HEK293 (cell line): ENCODE data around the gene SEPTIN12.

Experiments used
- CTCF ChIA-PET: fragments of 350-600 bp; formaldehyde crosslinking; extraction: SDS; loops from one replicate; lab custom pipeline; 2021; ENCODE audit warnings: antibody characterized with exemption; lab: Yijun Ruan, JAX
- POLR2A ChIA-PET: fragments of 300-600 bp; formaldehyde crosslinking; extraction: SDS; loops from one replicate; lab custom pipeline; 2020; ENCODE audit warnings: antibody characterized with exemption, inconsistent platforms; lab: Yijun Ruan, JAX
- H3K27ac ChIP-seq: fragments of 200-500 bp; sonication (Bioruptor generic); 2 replicates; pipeline ENCODE4 v1.5.1; 2014; ENCODE audit warnings: low read depth, low read length, control low read depth, inconsistent platforms; ENCODE audit errors: extremely low read depth
- H3K36me3 ChIP-seq, 2 experiments: fragments of 200-500 bp in 1 of 2; sonication (Bioruptor generic) in 1 of 2; 1 replicate in 1 of 2; 2 replicates in 1 of 2; pipeline ENCODE4 v1.5.1; 2014 to 2017; ENCODE audit warnings: inconsistent platforms in 2 of 2, low read length in 2 of 2; ENCODE audit not compliant: control insufficient read depth in 2 of 2, insufficient read depth in 1 of 2
- H3K4me1 ChIP-seq: fragments of 200-500 bp; sonication (Bioruptor generic); 2 replicates; pipeline ENCODE4 v1.5.1; 2014; ENCODE audit warnings: mild to moderate bottlenecking, low read length, inconsistent platforms; ENCODE audit not compliant: control insufficient read depth, insufficient read depth
- H3K4me3 ChIP-seq: 2 replicates; pipeline ENCODE4 v1.5.1; 2011; ENCODE audit warnings: low read depth, mild to moderate bottlenecking, control low read depth, low read length, moderate library complexity
- H3K9me3 ChIP-seq: fragments of 200-500 bp; sonication (Bioruptor generic); 2 replicates; pipeline ENCODE4 v1.5.1; 2014; ENCODE audit warnings: low read depth, low read length, inconsistent platforms; ENCODE audit not compliant: control insufficient read depth, insufficient read depth
- KLF10 ChIP-seq: fragments of 450-650 bp; IDR thresholded peaks from 2 replicates; pipeline ENCODE4 v1.5.1; 2018; ENCODE audit warnings: missing biosample characterization, mild to moderate bottlenecking, missing genetic modification characterization
- OVOL3 ChIP-seq: fragments of 450-650 bp; formaldehyde crosslinking; IDR thresholded peaks from 2 replicates; pipeline ENCODE4 v1.5.1; 2016; ENCODE audit warnings: missing biosample characterization, missing genetic modification characterization
- PRDM1 ChIP-seq: fragments of 450-650 bp; formaldehyde crosslinking; IDR thresholded peaks from 2 replicates; pipeline ENCODE4; 2016; ENCODE audit warnings: missing biosample characterization, missing genetic modification characterization
- PRDM2 ChIP-seq: fragments of 450-650 bp; formaldehyde crosslinking; IDR thresholded peaks from 2 replicates; pipeline ENCODE4 v1.5.1; 2016; ENCODE audit warnings: missing biosample characterization, missing genetic modification characterization, borderline replicate concordance
- TCF7L2 ChIP-seq: IDR thresholded peaks from 2 replicates; pipeline ENCODE4 v1.6.1; 2011; ENCODE audit warnings: low read depth, mild to moderate bottlenecking, inconsistent platforms, low read length, moderate library complexity, borderline replicate concordance
- ZBTB8A ChIP-seq: fragments of 450-650 bp; formaldehyde crosslinking; IDR thresholded peaks from 2 replicates; pipeline ENCODE4 v1.5.1; 2016; ENCODE audit warnings: missing biosample characterization, missing genetic modification characterization
- ZNF112 ChIP-seq: fragments of 450-650 bp; formaldehyde crosslinking; IDR thresholded peaks from 2 replicates; pipeline ENCODE4 v1.5.0; 2017; ENCODE audit warnings: missing biosample characterization, missing genetic modification characterization
- ZNF138 ChIP-seq: fragments of 450-650 bp; formaldehyde crosslinking; IDR thresholded peaks from 2 replicates; pipeline ENCODE4 v1.5.1; 2016; ENCODE audit warnings: missing biosample characterization, missing genetic modification characterization, borderline replicate concordance
- ZNF157 ChIP-seq: fragments of 450-650 bp; formaldehyde crosslinking; IDR thresholded peaks from 2 replicates; pipeline ENCODE4 v1.5.1; 2016; ENCODE audit warnings: missing biosample characterization, missing genetic modification characterization
- ZNF169 ChIP-seq: fragments of 450-650 bp; formaldehyde crosslinking; IDR thresholded peaks from 2 replicates; pipeline ENCODE4 v1.5.1; 2016; ENCODE audit warnings: missing biosample characterization, missing genetic modification characterization
- ZNF211 ChIP-seq: fragments of 450-650 bp; formaldehyde crosslinking; IDR thresholded peaks from 2 replicates; pipeline ENCODE4 v1.5.1; 2016; ENCODE audit warnings: low read depth, missing biosample characterization, missing genetic modification characterization
- ZNF239 ChIP-seq: fragments of 450-650 bp; formaldehyde crosslinking; IDR thresholded peaks from 2 replicates; pipeline ENCODE4 v1.5.1; 2016; ENCODE audit warnings: missing biosample characterization, missing genetic modification characterization
- ZNF274 ChIP-seq, 2 experiments: fragments of 200-500 bp in 1 of 2; fragments of 450-650 bp in 1 of 2; sonication (Bioruptor generic) in 1 of 2; formaldehyde crosslinking in 1 of 2; IDR thresholded peaks; 2 replicates each; pipeline versions ENCODE4 v1.5.1 to v1.6.1; 2014 to 2016; ENCODE audit warnings: borderline replicate concordance in 1 of 2, inconsistent platforms in 1 of 2, low read length in 1 of 2, missing biosample characterization in 1 of 2, missing genetic modification characterization in 1 of 2
- ZNF324 ChIP-seq: fragments of 450-650 bp; formaldehyde crosslinking; IDR thresholded peaks from 2 replicates; pipeline ENCODE4 v1.5.1; 2016; ENCODE audit warnings: missing biosample characterization, missing genetic modification characterization
- ZNF37A ChIP-seq: fragments of 450-650 bp; IDR thresholded peaks from 2 replicates; pipeline ENCODE4 v1.5.1; 2018; ENCODE audit warnings: missing biosample characterization, missing genetic modification characterization
- ZNF521 ChIP-seq: fragments of 450-650 bp; formaldehyde crosslinking; IDR thresholded peaks from 2 replicates; pipeline ENCODE4 v1.5.1; 2017; ENCODE audit warnings: missing biosample characterization, mild to moderate bottlenecking, missing genetic modification characterization
- ZNF529 ChIP-seq: fragments of 450-650 bp; formaldehyde crosslinking; IDR thresholded peaks from 2 replicates; pipeline ENCODE4 v1.5.1; 2017; ENCODE audit warnings: missing genetic modification characterization, missing biosample characterization; ENCODE audit not compliant: insufficient replicate concordance
- ZNF561 ChIP-seq: fragments of 450-650 bp; IDR thresholded peaks from 2 replicates; pipeline ENCODE4 v1.5.1; 2018; ENCODE audit warnings: missing biosample characterization, missing genetic modification characterization, borderline replicate concordance
- ZNF571 ChIP-seq: fragments of 450-650 bp; formaldehyde crosslinking; IDR thresholded peaks from 2 replicates; pipeline ENCODE4 v1.5.0; 2017; ENCODE audit warnings: missing biosample characterization, missing genetic modification characterization
- ZNF629 ChIP-seq: fragments of 450-650 bp; formaldehyde crosslinking; IDR thresholded peaks from 2 replicates; pipeline ENCODE4 v1.5.1; 2017; ENCODE audit warnings: missing biosample characterization, missing genetic modification characterization
- ZNF658 ChIP-seq: fragments of 450-650 bp; formaldehyde crosslinking; IDR thresholded peaks from 2 replicates; pipeline ENCODE4; 2016; ENCODE audit warnings: missing biosample characterization, missing genetic modification characterization
- ZNF660 ChIP-seq: fragments of 450-650 bp; IDR thresholded peaks from 2 replicates; pipeline ENCODE4 v1.5.1; 2018; ENCODE audit warnings: missing biosample characterization, mild to moderate bottlenecking, missing genetic modification characterization
- ZNF747 ChIP-seq: fragments of 450-650 bp; formaldehyde crosslinking; IDR thresholded peaks from 2 replicates; pipeline ENCODE4 v1.5.1; 2016; ENCODE audit warnings: missing biosample characterization, missing genetic modification characterization
- ZSCAN18 ChIP-seq: fragments of 450-650 bp; formaldehyde crosslinking; IDR thresholded peaks from 2 replicates; pipeline ENCODE4 v1.5.1; 2016; ENCODE audit warnings: missing biosample characterization, missing genetic modification characterization

The SEPTIN12 gene

GRCh38 chr16:4826526-4826925 is 38.4 kb upstream of the SEPTIN12 start (continued):
- TF ChIP-seq ZNF37A (tag by site-specific recombination) (no peak), ZNF169 (tag by site-specific recombination) (no peak)

- CTCF ChIA-PET: no interaction called here
- H3K27ac ChIP-seq: no peak overlapping the region
- POLR2A ChIA-PET: interaction anchor here (0.7 kb wide), 1 partner anchor 211 kb away, joined by 4 read pairs; no protein-coding TSS in a partner anchor
- H3K4me3 ChIP-seq: no peak overlapping the region
- no peak for TF ChIP-seq ZNF629
- TF ChIP-seq PRDM1 (tag by site-specific recombination): no peak
- TF ChIP-seq ZNF660 (tag by site-specific recombination): no peak
- TF ChIP-seq ZNF571 (tag by site-specific recombination): no peak
- TF ChIP-seq ZNF112 (tag by site-specific recombination): no peak
- no peak for TF ChIP-seq ZNF157 (tag by site-specific recombination)
- no peak for TF ChIP-seq ZNF169 (tag by site-specific recombination)
- peaks cover 36 to 86% of the 10 kb centered on the region in 2 experiments for H3K36me3 ChIP-seq
- H3K4me1 ChIP-seq: no peaks in the 10 kb centered on the region
- no peaks in the 10 kb centered on the region for H3K9me3 ChIP-seq
Observed at GRCh38 chr16:4825196-4825595, 37.1 kb upstream of the SEPTIN12 start.

GRCh38 chr16:4820652-4821051 is 32.5 kb upstream of the SEPTIN12 start:
- H3K4me3 ChIP-seq: no peak overlapping the region
- H3K36me3 ChIP-seq: peaks cover 28 to 85% of the 10 kb centered on the region in 2 experiments
- TF ChIP-seq ZNF211 (no peak), ZNF521 (tag by site-specific recombination) (no peak), ZNF658 (tag by site-specific recombination) (no peak), ZBTB8A (no peak), ZNF324 (tag by site-specific recombination) (no peak), ZNF274 (IDR thresholded peaks at IDR 0.05; ENCODE audit: low read length) (no peak), ZNF274 (tag by site-specific recombination; IDR thresholded peaks at IDR 0.05; ENCODE audit: borderline replicate concordance) (no peak), ZNF660 (tag by site-specific recombination) (no peak), ZNF529 (tag by site-specific recombination) (no peak), KLF10 (tag by site-specific recombination) (no peak), ZNF747 (tag by site-specific recombination) (no peak), TCF7L2 (no peak), ZNF561 (no peak), ZSCAN18 (tag by site-specific recombination) (no peak), PRDM2 (tag by site-specific recombination) (no peak), ZNF138 (tag by site-specific recombination) (no peak), ZNF239 (no peak), OVOL3 (tag by site-specific recombination) (no peak)
- CTCF ChIA-PET: no interaction called here
- H3K27ac ChIP-seq: no peak overlapping the region
- H3K4me1 ChIP-seq: no peaks in the 10 kb centered on the region
- POLR2A ChIA-PET: no interaction called here
- H3K9me3 ChIP-seq: no peaks in the 10 kb centered on the region
